Mucosa of descending colon (tissue), 3 donors: ENCODE measurements around the gene MYOM1. TPM values are rescaled to one million over a fixed set of nuclear protein-coding genes. Genes with fewer than 3 reads are reported as not detected.

Experiments
- ATAC-seq: fragments of 200-7000 bp; cut with Tn5 transposase; one replicate; pipeline ENCODE4 v1.9.1; 2020; ENCODE audit warnings: mild to moderate bottlenecking, moderate library complexity
- DNase-seq, 3 donors: peaks; one replicate each; pipeline ENCODE4 v3.0.0-alpha.2; 2020
- H3K36me3 ChIP-seq: fragments of 200-600 bp; one replicate; pipeline ENCODE4 v1.8.0; 2021; ENCODE audit warnings: low read depth, mild to moderate bottlenecking
- H3K4me1 ChIP-seq: fragments of 200-600 bp; one replicate; pipeline ENCODE4 v1.8.0; 2021; ENCODE audit warnings: low read depth, mild to moderate bottlenecking
- H3K4me3 ChIP-seq: fragments of 200-600 bp; one replicate; pipeline ENCODE4 v1.8.0; 2021; ENCODE audit warnings: mild to moderate bottlenecking
- H3K9me3 ChIP-seq: fragments of 200-600 bp; one replicate; pipeline ENCODE4 v1.8.0; 2021; ENCODE audit warnings: mild to moderate bottlenecking
- CTCF ChIP-seq: fragments of 200-600 bp; IDR thresholded peaks from one replicate; pipeline ENCODE4 v1.8.0; 2022; ENCODE audit warnings: antibody characterized with exemption, mild to moderate bottlenecking
- intact Hi-C, 2 donors: fragments of 100-400 bp; cut with DNase I in 1 of 2; cut with micrococcal nuclease in 1 of 2; formaldehyde crosslinking; loops; one replicate each; pipeline versions ENCODE4 v1.11.0 to v1.11.1; 2022; cut with DNase I, micrococcal nuclease
- total RNA-seq, 3 donors: library from RNA; stranded (reverse); fragmentation: NEBNext Ultra II Directional in 2 of 3; extraction: Animal tissue kit (Norgen Biotek cat#: 25700) in 2 of 3; gene quantifications; one replicate each; pipeline versions ENCODE4 v1.2.1 to v1.2.4, GENCODE V29; 2021 to 2023
- donor health status: DM: no; HTN: no; CAD: no; lungs with moderate emphysema.
- donor health status: DM: no; HTN: no; CAD: no.
- donor health status: DM: no; HTN: yes; CAD: no.

MYOM1 gene
- total RNA-seq, 3 donors from 2014 or later: 5.5 to 22.2 (median 16.3) TPM

- Histone ChIP-seq H3K4me3 (no peak overlapping the region), H3K4me1 (no peaks in the 10 kb centered on the region), H3K9me3 (no peaks in the 10 kb centered on the region), H3K36me3 (no peaks in the 10 kb centered on the region)
- peak in 2 of 3 donors; percentile 27 to 69 for DNase-seq
- ATAC-seq: peak; percentile 82
- intact Hi-C loops: no loop called here
- no peak for TF ChIP-seq CTCF
Observed at GRCh38 chr18:3177902-3178687, 41.7 kb downstream of the MYOM1 start.

GRCh38 chr18:3175195-3175758 lies 44.5 kb downstream of the MYOM1 start:
- DNase-seq (no peak), ATAC-seq (no peak)
- no peaks in the 10 kb centered on the region for H3K36me3 ChIP-seq
- no peaks in the 10 kb centered on the region for H3K4me1 ChIP-seq
- no peaks in the 10 kb centered on the region for H3K9me3 ChIP-seq
- TF ChIP-seq CTCF: no peak
- no peak overlapping the region for H3K4me3 ChIP-seq
- intact Hi-C loops: no loop called here

DNA sequence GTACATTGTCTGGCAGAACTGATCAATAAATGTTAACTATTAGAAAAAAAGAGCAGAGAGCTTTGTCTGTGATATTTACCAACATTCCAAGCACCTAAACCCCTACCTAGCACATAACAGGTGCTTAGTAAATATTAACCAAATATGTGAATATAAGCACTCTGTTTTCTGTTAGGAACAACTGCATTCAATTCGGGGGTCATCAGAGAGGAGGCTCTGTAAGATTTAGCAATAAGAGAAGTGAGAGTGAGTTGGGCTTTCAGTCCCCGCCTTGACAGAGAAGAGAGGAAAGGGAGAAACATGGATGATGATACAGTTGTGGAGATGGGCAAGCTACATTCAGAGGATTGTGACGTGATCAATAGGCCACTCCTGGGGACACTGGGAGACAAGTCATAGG lies 47.7 kb downstream of the MYOM1 start:
- ATAC-seq: no peak

GRCh38 chr18:3171631-3172030 lies 48.1 kb downstream of the MYOM1 start:
- intact Hi-C loops: no loop called here
- H3K9me3 ChIP-seq: no peaks in the 10 kb centered on the region
- DNase-seq (no peak), ATAC-seq (no peak)
- no peak overlapping the region for H3K4me3 ChIP-seq
- H3K36me3 ChIP-seq: no peaks in the 10 kb centered on the region
- H3K4me1 ChIP-seq: no peaks in the 10 kb centered on the region
- no peak for TF ChIP-seq CTCF

More for the DNA sequence above, 47.7 kb downstream of the MYOM1 start:
- no peak overlapping the region for H3K4me3 ChIP-seq
- no peak for TF ChIP-seq CTCF
- DNase-seq: no peak
- H3K9me3 ChIP-seq: no peaks in the 10 kb centered on the region
- intact Hi-C loops: no loop called here
- H3K4me1 ChIP-seq: no peaks in the 10 kb centered on the region
- H3K36me3 ChIP-seq: no peaks in the 10 kb centered on the region

DNA sequence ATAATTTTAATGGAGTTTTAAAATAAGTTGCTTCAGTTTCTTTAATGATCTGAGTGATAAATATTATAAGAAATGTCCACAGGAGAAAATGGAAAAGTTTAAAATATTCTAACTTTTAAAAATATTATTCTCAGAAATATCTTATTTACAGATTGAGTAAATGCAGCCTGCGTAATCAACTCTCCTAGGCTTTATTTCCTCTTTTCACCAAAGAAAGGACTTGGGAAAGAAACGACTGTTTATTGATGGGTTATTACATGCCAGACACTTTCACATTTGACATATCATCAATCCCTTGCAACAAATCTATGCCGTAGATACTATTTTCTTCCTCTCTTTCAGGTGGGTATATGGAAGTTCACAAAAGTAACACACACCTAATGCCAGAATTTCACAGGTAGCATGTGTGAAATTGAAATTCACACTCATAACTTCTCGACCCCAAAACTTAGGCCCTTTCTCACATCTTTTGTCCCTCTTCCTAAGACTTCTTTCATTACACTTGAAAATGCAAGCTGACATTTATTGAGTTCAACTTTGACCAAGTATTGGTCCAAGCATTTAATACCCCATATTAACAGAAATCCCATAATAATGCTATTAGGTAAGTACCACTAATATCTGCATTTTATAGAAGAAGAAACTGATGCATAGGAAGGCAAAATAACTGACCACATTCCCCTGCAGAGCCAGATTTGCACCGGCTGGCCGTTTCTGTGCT lies 49.2 kb downstream of the MYOM1 start:
- Histone ChIP-seq H3K4me3 (no peak overlapping the region), H3K9me3 (no peaks in the 10 kb centered on the region), H3K4me1 (no peaks in the 10 kb centered on the region), H3K36me3 (no peaks in the 10 kb centered on the region)
- TF ChIP-seq CTCF: no peak
- ATAC-seq (no peak), DNase-seq (no peak)
- intact Hi-C loops: no loop called here
